HG02852 (cell line): ENCODE data around the gene SH3TC2.

Experiments used
- ATAC-seq: cut with Tn5 transposase; IDR thresholded peaks from one replicate; pipeline ENCODE4 v1.9.1; 2021; ENCODE audit warnings: mild to moderate bottlenecking, moderate library complexity; ENCODE audit not compliant: unreplicated experiment

SH3TC2 gene

GRCh38 chr5:149030838-149031397 is 31.9 kb downstream of the SH3TC2 start:
- ATAC-seq: no peak

DNA sequence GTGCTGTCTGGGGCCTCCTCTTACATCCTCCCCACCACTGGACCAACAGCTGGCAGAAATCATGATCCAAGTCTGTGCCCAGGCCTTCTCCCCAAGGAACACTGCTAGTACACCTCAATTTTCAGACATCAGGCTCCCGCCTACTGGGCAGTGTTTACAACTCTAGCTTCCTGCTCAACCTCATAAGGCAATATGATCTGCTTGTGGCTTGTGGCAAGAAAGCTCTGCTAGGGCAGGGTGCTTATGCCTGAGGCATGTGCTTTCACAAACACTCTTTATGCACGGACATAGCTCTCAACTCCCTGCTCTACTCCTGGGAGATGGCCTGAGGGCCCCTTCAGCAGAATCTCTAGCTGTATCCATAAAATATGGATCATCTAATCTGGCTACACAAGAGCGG is 32.5 kb downstream of the SH3TC2 start:
- ATAC-seq: no peak

GRCh38 chr5:149028984-149029383 is 33.9 kb downstream of the SH3TC2 start:
- ATAC-seq: no peak

DNA sequence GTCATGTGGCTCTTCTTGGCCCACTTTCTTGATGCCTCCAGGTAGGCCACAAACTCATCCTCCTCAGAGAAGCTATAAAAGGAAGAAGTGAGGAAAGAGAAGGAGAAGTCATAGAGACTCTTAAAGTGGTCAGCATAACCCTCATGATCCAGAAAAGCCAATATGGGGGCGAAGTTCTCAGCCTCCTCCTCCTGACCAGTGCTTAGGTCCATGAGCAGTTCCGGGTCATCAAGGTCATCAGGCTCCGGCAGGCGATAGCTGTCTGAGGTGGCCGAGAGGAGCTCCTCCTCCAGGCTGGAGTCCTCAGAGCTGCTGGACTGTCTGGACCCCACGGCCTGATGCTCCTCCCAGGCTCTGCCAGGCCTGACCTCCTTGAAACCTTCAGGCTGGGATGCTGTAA is 34.7 kb downstream of the SH3TC2 start:
- no peak for ATAC-seq

- ATAC-seq: no peak
Observed at GRCh38 chr5:149027636-149028035, 35.2 kb downstream of the SH3TC2 start.

DNA sequence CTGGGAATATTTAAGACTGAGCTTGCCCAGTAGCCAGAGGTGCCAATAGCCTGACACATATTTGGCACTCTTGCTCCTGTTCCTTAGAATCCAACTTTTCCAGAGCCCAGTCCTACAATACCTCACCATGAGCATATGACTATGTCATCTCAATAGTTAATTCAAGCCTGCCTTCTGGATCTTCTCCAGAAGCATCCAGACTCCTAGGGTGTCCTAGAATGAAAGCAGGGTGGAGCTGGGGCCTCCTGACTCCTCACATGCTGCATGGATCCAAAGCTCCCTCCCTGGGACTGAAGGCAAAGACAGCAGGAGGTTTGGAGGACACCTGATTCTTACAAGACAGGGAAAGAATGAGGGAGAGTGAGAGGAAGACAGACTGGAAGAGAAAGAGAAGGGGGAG is 37.9 kb downstream of the SH3TC2 start:
- no peak for ATAC-seq

GRCh38 chr5:149024477-149024876 is 38.4 kb downstream of the SH3TC2 start:
- no peak for ATAC-seq

GRCh38 chr5:149022200-149022599 is 40.7 kb downstream of the SH3TC2 start:
- ATAC-seq: no peak

- ATAC-seq: no peak
Observed at GRCh38 chr5:149019679-149020078, 43.2 kb downstream of the SH3TC2 start.

DNA sequence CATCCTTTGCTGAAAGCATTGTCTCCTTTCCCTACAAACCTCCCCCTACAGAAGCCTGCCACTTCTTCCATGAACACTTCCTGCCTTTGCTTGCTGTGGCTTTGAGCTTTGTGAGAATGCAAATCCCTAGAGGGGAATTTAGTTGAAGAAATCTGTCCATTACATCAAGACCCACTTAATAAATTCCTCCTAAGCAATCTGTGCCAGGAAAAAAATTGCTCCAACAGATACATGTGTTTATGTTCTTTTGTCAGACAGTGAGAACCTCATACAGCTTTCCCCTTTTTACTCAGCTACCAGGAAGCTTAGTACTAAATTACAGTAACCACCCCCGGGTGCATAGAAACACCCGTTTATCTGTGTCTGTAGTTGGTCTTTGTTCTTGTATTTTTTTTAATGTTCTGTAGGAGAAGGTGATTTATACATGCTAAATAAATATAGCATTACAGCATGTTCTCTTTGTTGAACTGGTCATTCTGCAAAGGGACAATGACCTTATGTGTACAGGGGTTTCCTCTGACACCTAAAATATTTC is 43.9 kb downstream of the SH3TC2 start:
- no peak for ATAC-seq

- ATAC-seq: no peak
Observed at GRCh38 chr5:149017636-149018035, 45.2 kb downstream of the SH3TC2 start.

- ATAC-seq: no peak
Observed at GRCh38 chr5:149015561-149015960, 47.3 kb downstream of the SH3TC2 start.

DNA sequence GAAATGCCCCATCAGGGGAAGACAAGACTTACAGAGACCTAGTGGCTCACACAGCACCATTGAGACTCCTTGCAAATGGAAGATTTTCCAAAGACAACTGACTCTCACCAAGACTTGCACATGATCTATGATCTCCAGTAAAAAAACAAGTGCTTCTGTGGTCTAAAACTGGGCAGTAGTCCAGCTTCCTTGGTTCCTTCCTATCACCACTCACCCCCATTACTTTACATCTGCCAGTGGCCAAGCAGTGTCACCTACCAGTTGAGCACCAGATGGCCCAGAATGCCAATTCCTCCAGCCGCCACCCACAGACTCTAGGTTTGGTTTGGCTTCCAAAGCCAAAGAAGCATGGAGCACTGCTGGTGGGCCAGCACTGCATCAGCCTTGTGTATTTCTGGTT is 47.7 kb downstream of the SH3TC2 start:
- no peak for ATAC-seq

DNA sequence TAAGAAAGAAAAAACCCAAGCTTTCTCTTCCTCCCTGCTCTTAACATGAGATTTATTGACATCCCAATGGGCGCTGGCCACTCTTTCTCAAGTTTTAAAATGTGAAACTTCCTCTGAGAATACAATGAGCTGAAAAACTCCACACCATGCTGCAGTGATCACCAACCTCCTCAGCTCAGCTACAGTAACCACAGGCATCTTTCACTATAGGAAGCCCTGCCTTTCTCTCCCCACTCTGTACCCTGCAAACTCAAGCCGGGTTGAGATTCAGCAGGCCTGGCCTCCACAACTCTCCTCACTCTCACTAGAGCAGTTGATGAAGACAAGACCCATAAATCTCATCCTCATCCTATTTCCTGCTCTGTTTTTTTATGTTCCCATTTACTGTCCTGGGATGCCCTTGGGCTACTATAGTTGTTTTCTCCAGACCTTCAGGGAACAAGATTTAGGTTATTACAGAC is 48.3 kb downstream of the SH3TC2 start:
- ATAC-seq: no peak

DNA sequence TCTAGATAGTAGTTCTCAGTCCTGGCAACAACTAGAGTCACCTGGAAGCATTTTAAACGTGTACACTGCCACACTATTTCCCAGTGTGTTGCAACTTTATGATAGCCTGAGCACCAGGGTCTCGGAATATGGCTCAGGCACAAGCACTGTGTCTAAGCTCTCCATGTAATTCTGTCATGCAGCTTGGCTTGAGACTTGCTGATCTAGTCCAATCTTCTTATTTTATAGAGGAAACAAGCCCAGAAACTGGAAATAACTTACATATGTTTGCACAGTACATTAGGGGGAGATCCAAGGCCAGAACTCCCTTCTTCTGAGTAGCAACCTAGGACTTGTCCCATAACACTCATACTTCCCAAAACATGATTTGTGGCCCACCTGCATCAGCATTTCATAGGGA is 49.1 kb downstream of the SH3TC2 start:
- no peak for ATAC-seq

- no peak for ATAC-seq
Observed at GRCh38 chr5:149012350-149012749, 50.5 kb downstream of the SH3TC2 start.

GRCh38 chr5:149011728-149012127 is 51.1 kb downstream of the SH3TC2 start:
- no peak for ATAC-seq

GRCh38 chr5:149011084-149011483 is 51.8 kb downstream of the SH3TC2 start:
- ATAC-seq: no peak

GRCh38 chr5:149007174-149007573 is 55.7 kb downstream of the SH3TC2 start:
- ATAC-seq: no peak

DNA sequence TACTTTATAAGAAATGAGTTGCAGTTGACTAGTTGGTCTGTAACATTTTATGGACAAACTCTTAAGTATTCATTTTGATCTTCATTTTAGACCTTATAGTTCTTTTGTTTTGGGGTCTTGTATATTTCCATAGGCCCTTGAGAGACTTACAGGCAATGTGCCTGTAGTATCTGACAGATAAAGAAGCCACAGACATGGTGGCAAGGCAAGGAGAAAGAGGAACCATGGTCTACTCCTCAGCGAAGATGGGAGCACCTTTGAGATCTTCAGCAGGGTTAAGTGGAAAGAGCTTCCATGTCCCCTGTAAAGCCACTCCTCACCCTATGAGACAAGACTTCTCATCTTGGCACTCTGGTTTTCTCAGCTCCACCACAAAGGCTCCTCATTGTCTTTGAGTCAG is 56.4 kb downstream of the SH3TC2 start:
- ATAC-seq: no peak

DNA sequence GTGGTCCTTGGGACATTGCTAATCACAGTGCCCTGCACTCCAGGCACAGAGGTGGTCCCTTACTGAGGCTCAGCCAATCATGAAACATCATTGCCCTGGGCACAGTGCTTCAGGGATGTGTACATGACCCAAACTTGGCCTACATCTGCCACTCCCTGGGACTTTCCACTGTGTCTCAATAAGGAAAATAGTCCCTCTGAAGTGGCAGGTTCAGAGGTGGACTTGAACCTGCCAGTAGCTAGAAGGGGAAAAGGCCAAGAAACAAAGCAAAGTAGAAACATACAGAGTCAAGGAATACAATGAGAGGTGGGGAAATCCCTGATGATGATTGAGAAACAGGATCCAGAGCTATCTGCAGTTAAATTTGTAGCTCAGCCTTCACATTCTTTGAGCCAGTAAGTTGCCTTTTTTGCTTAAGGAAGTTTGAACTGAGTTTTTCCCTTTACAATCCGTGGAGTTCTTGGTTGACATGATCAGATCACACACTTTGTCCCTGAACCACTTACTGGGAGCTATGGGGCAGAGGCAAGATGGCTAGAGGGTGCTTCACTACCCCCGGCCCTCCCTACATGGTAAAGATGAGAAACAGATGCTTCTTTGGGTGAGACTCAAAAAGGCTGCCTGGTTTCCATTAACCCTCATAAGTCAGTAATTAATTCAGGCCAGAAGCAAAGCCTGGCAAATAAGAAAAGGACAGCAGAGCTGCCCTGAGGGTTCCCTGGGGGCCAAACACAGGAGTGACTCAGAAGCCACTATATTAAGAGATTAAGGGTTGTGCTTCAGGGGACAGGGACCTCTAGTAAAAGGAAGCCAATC is 57.6 kb downstream of the SH3TC2 start:
- no peak for ATAC-seq

GRCh38 chr5:149004559-149004958 is 58.3 kb downstream of the SH3TC2 start:
- no peak for ATAC-seq
